WERI-Rb-1 (cell line): ENCODE data around the gene C8G.

Experiments used
- DNase-seq: peaks from one replicate; pipeline ENCODE4 v3.0.0-alpha.2; 2020
- H3K27ac ChIP-seq: fragments of 250-450 bp; sonication (Bioruptor Pico); 2 replicates; pipeline ENCODE4 v1.5.1; 2020; ENCODE audit warnings: mild to moderate bottlenecking, moderate library complexity
- H3K27me3 ChIP-seq: fragments of 250-450 bp; sonication (Bioruptor Pico); 2 replicates; pipeline ENCODE4 v1.5.1; 2021; ENCODE audit warnings: mild to moderate bottlenecking, low read depth, moderate library complexity; ENCODE audit not compliant: insufficient read depth, severe bottlenecking
- H3K36me3 ChIP-seq: fragments of 250-450 bp; sonication (Bioruptor Pico); 2 replicates; pipeline ENCODE4 v1.5.1; 2020; ENCODE audit warnings: mild to moderate bottlenecking, moderate library complexity
- H3K4me3 ChIP-seq: 2 replicates; pipeline ENCODE4 v1.5.1; 2011; ENCODE audit warnings: low read depth, mild to moderate bottlenecking, control low read depth, low read length
- H3K9me3 ChIP-seq: fragments of 250-450 bp; sonication (Bioruptor Pico); 2 replicates; pipeline ENCODE4 v1.5.1; 2021; ENCODE audit warnings: mild to moderate bottlenecking, moderate library complexity; ENCODE audit not compliant: severe bottlenecking
- TF ChIP-seq, protein P1 (sequence below): IDR thresholded peaks from 2 replicates; pipeline ENCODE4 v1.5.1; 2011; ENCODE audit warnings: low read depth, mild to moderate bottlenecking, control low read depth, inconsistent platforms, low read length

The C8G gene

DNA sequence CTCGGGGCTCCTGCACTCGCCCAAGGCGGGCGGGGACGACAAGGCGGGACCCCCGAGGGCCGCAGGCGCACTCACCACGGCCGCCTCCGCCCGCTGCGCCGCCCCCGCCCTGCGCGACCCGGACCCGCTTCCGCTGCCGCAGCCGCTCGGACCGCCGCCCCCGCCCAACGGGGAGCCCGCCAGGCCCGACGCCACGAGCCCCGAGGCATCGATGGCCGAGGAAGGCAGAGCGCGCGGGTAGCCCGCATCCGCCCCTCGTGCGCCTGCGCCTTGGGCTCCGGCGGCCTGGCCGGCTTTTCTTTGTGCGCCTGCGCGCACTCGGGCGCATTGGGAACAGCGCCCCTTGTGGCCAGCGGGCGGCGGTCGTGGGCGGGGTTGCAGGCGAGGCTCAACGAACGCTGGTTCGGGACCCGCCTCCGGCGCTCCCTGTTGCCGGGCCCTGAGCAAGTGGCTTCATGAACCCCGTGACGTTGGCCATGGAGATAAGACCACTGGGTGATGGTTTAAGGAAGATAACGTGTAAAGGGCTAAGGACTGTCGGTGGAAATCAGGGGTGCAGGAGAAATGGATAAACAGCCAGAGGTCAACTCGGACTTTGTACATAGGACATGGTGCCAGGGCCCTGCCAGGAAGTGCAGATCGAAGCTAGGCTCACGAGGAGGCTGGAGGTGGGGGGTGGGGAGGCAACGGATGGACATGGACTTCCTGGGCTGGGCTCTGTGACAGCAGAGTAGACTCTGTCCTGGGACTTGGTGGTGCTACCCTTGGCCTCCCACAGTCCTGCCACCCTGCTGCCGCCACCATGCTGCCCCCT is at the start of gene C8G, which contains the start of gene FBXW5:
Gene C8G (plus strand): TSS at position 725 of the 814 bp plus-strand sequence. CDS start 78 bp downstream, at position 803.
Gene FBXW5 (minus strand): TSS at position 220 of the 814 bp plus-strand sequence. CDS start 655 bp downstream, outside the sequence.
- Histone ChIP-seq H3K9me3 (no peaks in the 10 kb centered on the region), H3K4me3 (peak within 1 kb of the TSS; percentile 67), H3K36me3 (peaks cover 33% of the 10 kb centered on the region), H3K27ac (peak within 1 kb of the TSS; percentile 67), H3K27me3 (no peaks in the 10 kb centered on the region)
- peak; percentile 93 for DNase-seq
- TF ChIP-seq, protein P1, sequence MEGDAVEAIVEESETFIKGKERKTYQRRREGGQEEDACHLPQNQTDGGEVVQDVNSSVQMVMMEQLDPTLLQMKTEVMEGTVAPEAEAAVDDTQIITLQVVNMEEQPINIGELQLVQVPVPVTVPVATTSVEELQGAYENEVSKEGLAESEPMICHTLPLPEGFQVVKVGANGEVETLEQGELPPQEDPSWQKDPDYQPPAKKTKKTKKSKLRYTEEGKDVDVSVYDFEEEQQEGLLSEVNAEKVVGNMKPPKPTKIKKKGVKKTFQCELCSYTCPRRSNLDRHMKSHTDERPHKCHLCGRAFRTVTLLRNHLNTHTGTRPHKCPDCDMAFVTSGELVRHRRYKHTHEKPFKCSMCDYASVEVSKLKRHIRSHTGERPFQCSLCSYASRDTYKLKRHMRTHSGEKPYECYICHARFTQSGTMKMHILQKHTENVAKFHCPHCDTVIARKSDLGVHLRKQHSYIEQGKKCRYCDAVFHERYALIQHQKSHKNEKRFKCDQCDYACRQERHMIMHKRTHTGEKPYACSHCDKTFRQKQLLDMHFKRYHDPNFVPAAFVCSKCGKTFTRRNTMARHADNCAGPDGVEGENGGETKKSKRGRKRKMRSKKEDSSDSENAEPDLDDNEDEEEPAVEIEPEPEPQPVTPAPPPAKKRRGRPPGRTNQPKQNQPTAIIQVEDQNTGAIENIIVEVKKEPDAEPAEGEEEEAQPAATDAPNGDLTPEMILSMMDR: peak; percentile 93

DNA sequence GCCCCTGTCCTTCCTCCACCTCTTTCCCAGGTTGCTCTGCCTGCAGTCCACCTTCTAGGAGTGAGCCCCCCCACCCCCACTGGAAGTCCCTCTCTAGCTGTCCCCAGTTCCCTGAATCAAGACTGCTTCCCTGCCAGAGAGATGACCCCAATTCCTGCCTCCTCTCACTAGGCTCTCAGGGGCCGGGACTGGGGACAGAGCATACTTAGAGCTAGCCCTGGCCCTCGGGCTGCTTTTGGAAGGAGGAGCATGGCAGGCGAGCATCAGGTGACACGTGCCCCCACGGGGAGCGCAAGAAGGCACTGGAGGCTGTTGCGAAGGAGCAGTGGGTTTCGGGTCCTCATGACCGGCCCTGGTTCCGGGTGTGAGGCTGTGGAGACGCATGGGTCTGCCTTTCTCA is 49.0 kb upstream of the C8G start:
- Histone ChIP-seq H3K9me3 (no peaks in the 10 kb centered on the region), H3K27ac (no peak overlapping the region), H3K4me3 (no peak overlapping the region), H3K36me3 (peaks cover 66% of the 10 kb centered on the region), H3K27me3 (no peaks in the 10 kb centered on the region)
- no peak for DNase-seq
- TF ChIP-seq, protein P1: no peak

DNA sequence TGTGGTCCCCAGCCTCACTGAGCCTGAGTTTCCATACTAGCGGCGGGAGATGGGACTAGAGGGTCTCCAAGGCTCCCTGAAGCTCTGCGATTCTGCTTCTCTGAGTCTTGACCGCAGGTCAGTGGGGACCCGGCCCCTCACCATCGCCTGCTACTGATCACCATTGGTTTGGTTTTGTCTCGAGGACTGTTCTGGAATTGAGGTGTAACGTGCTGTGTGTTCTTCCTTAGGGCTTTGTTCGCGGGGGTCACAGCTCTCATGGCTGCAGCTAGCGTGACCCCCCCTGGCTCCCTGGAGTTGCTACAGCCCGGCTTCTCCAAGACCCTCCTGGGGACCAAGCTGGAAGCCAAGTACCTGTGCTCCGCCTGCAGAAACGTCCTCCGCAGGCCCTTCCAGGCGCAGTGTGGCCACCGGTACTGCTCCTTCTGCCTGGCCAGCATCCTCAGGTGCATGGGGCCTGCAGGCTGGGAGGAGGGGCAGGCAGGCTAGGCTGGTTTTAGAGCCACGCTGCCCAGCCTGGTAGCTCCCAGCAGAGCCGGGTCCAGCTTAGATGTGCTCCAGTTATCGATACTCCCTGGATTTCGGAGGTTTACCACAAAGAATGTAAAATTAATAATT is 46.5 kb upstream of the C8G start:
- TF ChIP-seq, protein P1: no peak
- DNase-seq: no peak
- Histone ChIP-seq H3K27ac (no peak overlapping the region), H3K36me3 (peaks cover 65% of the 10 kb centered on the region), H3K9me3 (no peaks in the 10 kb centered on the region), H3K27me3 (no peaks in the 10 kb centered on the region), H3K4me3 (no peak overlapping the region)

DNA sequence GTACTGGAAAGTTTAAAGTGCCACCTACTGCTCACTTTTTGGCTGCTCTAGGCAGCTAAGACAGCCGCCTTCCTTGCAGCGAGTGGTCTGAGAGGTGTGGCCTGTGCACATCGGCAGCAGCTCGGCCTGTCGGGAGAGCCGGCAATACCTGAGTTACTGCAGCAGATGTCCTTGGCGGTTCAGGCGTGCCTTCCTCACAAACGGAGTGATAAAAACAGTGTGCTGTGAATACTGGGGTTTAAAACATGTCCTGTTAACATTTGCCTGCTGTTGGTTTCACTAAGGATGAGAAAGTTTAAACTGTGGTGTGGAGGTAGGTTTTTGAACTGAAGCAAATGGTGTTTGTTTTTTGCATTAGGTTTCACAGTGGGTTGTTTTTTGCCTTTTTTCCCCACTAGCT is 45.8 kb upstream of the C8G start:
- H3K4me3 ChIP-seq: no peak overlapping the region
- peaks cover 68% of the 10 kb centered on the region for H3K36me3 ChIP-seq
- no peaks in the 10 kb centered on the region for H3K9me3 ChIP-seq
- TF ChIP-seq, protein P1: no peak
- H3K27me3 ChIP-seq: no peaks in the 10 kb centered on the region
- DNase-seq: no peak
- H3K27ac ChIP-seq: no peak overlapping the region

DNA sequence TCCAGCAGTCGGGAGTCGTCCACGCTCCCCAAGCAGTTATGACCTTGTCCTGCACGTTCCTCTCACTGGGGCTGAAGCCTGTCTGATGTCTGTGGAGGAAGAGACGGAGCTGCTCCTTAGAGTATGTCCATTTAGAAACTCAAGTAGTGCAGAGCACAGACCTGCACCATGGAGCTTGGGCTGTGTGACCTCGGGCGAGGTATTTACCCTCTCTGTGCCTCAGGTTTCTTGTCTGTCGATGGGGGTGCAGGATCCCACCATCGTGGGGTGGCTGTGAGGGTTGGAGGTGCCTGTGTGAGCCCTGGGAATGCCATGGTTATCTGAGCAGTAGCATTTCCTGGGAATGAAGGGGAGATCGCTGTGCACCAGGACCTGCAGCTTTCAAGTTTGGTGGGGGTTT is 44.5 kb upstream of the C8G start:
- Histone ChIP-seq H3K36me3 (peaks cover 71% of the 10 kb centered on the region), H3K9me3 (no peaks in the 10 kb centered on the region), H3K27ac (no peak overlapping the region), H3K27me3 (no peaks in the 10 kb centered on the region), H3K4me3 (no peak overlapping the region)
- TF ChIP-seq, protein P1: no peak
- no peak for DNase-seq
